Progenitor cell of endocrine pancreas (in vitro differentiated cells): ENCODE results near the gene STRADA. TPM values are rescaled to one million over a fixed set of nuclear protein-coding genes. Genes with fewer than 3 reads are reported as not detected.

ENCODE experiments used
- DNase-seq: peaks from one replicate; pipeline ENCODE4 v3.0.0; 2021; ENCODE audit warnings: low spot score; ENCODE audit not compliant: unreplicated experiment
- H3K27ac Mint-ChIP-seq: 2 replicates; pipeline ENCODE4 v1.8.0; 2021; ENCODE audit warnings: mild to moderate bottlenecking, moderate library complexity, mixed read lengths
- H3K27me3 Mint-ChIP-seq: 2 replicates; pipeline ENCODE4 v1.8.0; 2021; ENCODE audit warnings: mixed read lengths
- H3K36me3 Mint-ChIP-seq: 2 replicates; pipeline ENCODE4 v1.8.0; 2022; ENCODE audit warnings: mixed read lengths; ENCODE audit not compliant: insufficient read depth
- H3K4me1 Mint-ChIP-seq: 2 replicates; pipeline ENCODE4 v1.8.0; 2021; ENCODE audit warnings: low read depth, mixed read lengths
- H3K4me3 Mint-ChIP-seq: 2 replicates; pipeline ENCODE4 v1.8.0; 2021; ENCODE audit warnings: low read depth, mild to moderate bottlenecking, moderate library complexity, mixed read lengths
- H3K9me3 Mint-ChIP-seq: 2 replicates; pipeline ENCODE4 v1.8.0; 2021; ENCODE audit warnings: low read depth, mixed read lengths
- total RNA-seq: library from RNA; stranded (reverse); gene quantifications from 2 replicates; pipeline ENCODE4 v1.2.1, GENCODE V29; 2021
- TF ChIP-seq, protein P1 (sequence below): fragments of 200-600 bp; sonication (generic); IDR thresholded peaks from one replicate; pipeline ENCODE4 v1.5.0; 2021; ENCODE audit warnings: antibody characterized with exemption, mild to moderate bottlenecking; ENCODE audit not compliant: unreplicated experiment

The STRADA gene
- total RNA-seq, 1 donor from 2014 or later = 49.7 TPM

DNA sequence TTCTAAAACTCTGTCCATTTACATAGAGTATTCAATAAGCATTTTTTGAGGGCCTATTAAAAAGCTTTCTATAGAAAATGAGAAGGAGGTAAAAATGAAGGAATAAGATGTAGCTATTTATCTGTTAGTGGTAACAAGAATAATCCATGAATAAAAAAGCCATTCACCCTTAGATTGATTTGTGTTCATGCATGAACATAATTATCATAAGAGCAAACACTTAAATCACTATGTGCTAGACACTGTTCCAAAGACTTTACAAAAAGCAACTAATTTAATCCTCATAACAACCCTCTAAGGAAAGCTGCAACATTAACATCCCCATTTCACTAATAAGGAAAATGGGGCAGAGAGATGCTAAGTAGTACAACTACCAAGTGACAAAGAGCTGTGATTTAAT lies 25.2 kb upstream of the STRADA start:
- H3K36me3 Mint-ChIP-seq = peaks cover 19% of the 10 kb centered on the region

DNA sequence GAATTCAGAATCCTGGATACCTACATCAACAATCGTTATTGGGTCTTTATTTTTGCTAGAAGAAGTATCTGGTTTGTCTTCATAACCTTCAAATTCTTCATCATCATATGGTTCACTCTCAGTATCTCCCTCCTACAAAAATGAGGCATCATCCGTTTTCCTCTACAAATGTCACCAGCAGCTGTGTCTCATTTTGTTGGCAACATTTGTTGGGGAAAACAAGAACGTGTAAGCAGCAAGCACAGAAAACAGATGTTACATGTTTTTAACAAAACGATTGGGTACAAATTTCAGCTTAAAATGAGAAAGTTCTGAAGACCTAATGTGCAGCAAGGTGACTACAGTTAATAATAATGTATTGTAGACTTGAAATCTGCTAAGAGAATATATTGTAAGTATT lies 23.1 kb upstream of the STRADA start:
- Mint-ChIP-seq H3K36me3 (peaks cover 25% of the 10 kb centered on the region), H3K9me3 (no peaks in the 10 kb centered on the region), H3K27ac (no peak overlapping the region), H3K4me1 (peaks cover 7% of the 10 kb centered on the region), H3K27me3 (no peaks in the 10 kb centered on the region), H3K4me3 (no peak overlapping the region)
- DNase-seq = no peak
- TF ChIP-seq, protein P1, sequence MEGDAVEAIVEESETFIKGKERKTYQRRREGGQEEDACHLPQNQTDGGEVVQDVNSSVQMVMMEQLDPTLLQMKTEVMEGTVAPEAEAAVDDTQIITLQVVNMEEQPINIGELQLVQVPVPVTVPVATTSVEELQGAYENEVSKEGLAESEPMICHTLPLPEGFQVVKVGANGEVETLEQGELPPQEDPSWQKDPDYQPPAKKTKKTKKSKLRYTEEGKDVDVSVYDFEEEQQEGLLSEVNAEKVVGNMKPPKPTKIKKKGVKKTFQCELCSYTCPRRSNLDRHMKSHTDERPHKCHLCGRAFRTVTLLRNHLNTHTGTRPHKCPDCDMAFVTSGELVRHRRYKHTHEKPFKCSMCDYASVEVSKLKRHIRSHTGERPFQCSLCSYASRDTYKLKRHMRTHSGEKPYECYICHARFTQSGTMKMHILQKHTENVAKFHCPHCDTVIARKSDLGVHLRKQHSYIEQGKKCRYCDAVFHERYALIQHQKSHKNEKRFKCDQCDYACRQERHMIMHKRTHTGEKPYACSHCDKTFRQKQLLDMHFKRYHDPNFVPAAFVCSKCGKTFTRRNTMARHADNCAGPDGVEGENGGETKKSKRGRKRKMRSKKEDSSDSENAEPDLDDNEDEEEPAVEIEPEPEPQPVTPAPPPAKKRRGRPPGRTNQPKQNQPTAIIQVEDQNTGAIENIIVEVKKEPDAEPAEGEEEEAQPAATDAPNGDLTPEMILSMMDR = no peak

More for the DNA sequence above, 25.2 kb upstream of the STRADA start:
- H3K27ac Mint-ChIP-seq = peak overlapping the region; percentile 59
- no peaks in the 10 kb centered on the region for H3K27me3 Mint-ChIP-seq
- TF ChIP-seq, protein P1 = no peak
- H3K9me3 Mint-ChIP-seq = no peaks in the 10 kb centered on the region
- peaks cover 11% of the 10 kb centered on the region for H3K4me1 Mint-ChIP-seq
- no peak for DNase-seq
- no peak overlapping the region for H3K4me3 Mint-ChIP-seq

DNA sequence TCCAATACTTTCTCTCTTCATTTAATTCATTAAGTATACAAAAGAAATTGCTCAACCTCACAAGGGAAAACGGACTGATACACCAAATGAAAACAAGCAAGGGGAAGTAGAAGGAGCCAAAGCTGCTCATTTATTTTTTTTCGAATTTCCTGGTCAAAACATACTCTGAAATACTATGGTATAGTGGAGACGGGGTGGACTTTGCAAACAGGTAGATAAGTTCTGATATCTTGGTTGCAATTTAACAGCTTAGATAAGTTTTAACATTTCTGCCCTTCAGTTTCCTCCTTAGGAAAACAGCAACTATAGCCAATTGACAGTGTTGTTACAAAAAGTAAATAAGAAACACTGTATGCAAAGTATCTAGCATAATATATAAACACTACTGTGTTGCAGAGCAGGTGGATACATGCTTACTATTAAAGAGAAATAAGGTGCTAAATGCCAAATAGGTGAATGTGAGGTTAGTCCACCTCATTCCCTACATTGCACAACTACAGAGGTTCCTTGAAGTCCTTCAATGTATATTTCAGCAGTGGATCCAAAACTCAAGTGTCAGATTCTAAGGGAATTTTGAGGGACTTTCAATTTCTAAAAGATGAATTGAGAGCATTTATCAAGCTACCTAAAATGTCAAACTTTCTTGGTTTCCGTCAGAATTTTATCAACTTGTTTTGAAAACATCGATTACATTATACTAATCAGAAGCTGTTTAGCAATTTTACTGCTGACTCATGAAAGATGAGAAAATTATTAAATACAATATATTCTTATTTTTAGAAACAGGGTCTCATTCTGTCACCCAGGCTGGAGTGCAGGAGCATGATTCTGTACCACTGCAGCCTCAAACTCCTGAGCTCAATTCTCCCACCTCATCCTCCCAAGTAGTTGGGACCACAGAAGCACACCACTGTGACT lies 20.8 kb upstream of the STRADA start:
- Mint-ChIP-seq H3K27me3 (no peaks in the 10 kb centered on the region), H3K36me3 (peaks cover 31% of the 10 kb centered on the region), H3K27ac (peak overlapping the region; percentile 65), H3K9me3 (no peaks in the 10 kb centered on the region), H3K4me1 (peaks cover 7% of the 10 kb centered on the region), H3K4me3 (no peak overlapping the region)
- TF ChIP-seq, protein P1 = no peak
- DNase-seq = no peak

DNA sequence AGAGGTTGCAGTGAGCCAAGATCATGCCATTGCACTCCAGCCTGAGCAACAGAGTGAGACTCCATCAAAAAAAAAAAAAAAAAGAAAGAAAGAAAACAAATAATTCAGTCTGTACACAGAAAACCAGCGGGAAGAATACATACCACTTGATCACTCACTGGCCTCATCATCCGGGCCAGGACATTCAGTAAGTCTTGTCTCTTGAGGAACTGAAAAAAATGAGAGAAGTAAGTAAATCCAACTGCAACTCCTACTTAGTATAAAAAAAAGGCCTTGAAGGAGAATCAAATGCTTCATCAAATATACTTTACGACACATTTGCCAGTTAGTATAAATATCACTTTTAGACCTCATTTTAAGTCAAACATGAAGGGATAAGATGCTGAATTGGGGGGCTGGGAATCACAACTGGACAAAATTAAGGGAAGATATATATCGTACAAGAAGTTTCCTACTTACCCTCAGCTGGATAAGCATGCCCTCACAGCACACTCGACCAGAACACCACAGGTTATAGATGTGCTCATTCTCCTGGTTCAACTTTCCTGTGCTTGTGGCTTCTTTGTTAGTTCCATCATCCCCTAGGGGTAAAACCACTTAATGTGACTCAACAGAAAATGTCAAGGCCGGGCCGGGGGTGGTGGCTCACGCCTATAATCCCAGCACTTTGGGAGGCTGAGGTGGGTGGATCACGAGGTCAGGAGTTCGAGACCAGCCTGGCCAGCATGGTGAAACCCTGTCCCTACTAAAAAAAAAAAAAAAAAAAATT lies 19.4 kb upstream of the STRADA start:
- H3K36me3 Mint-ChIP-seq = peaks cover 32% of the 10 kb centered on the region
- no peak overlapping the region for H3K4me3 Mint-ChIP-seq
- no peak overlapping the region for H3K27ac Mint-ChIP-seq
- TF ChIP-seq, protein P1 = no peak
- H3K4me1 Mint-ChIP-seq = peaks cover 6% of the 10 kb centered on the region
- no peaks in the 10 kb centered on the region for H3K27me3 Mint-ChIP-seq
- no peaks in the 10 kb centered on the region for H3K9me3 Mint-ChIP-seq
- no peak for DNase-seq

DNA sequence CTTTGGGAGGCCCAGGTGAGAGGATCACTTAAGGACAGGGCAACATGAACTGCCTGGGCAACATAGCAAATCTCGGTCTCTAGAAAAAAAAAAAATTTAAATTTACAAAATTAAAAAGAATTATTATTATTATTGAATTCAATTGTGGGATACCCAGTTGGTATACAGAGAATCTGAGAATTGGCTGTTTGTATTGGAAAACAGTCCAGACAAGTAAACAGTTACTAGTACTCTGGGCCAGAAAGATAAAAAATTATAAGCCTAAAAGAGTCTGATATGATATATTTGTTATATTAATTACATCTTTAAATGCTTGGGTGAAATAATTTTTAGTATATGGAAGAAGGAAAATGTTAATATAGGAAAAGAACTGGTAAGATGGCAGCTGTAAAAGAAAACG lies 16.8 kb upstream of the STRADA start:
- H3K36me3 Mint-ChIP-seq = peaks cover 29% of the 10 kb centered on the region
- DNase-seq = no peak
- H3K4me1 Mint-ChIP-seq = peaks cover 6% of the 10 kb centered on the region
- no peaks in the 10 kb centered on the region for H3K9me3 Mint-ChIP-seq
- no peak overlapping the region for H3K4me3 Mint-ChIP-seq
- no peaks in the 10 kb centered on the region for H3K27me3 Mint-ChIP-seq
- no peak overlapping the region for H3K27ac Mint-ChIP-seq
- TF ChIP-seq, protein P1 = no peak
